Measurements from ENCODE around the gene HOXA7.

The HOXA7 gene

DNA sequence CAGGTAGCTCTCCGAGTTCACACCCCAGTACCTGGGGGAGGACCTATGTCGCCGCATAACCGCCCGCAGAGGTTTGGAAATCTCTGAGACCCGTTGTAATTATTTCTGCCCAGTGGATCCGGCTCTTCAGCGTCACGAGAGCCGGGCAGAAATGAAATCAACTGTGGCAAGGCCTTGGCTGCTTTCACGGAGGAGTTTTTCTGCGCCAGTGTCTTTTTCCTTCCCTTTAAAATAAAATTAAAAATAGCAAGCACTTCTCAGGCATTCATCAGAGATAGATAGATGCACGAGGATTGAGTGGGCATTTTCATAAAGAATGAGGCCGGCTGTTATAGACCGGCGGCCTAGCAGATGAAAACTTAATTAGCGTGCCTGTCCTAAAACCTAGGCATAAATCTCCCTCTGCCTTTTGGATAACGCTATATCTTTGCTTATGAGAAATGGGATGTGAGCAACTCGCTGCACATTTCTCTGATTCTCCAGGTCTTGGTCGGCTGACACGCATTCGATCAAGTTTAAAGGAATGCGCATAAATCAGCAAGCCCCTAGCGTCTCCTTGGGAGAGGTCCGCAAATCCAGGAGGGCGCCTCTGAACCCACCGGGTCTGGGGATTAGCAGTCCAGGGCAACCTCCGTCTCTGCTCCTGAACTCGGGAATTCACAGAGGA, 37.0 kb upstream of the HOXA7 start:
- DNase-seq = no peak

- no peak for DNase-seq
Observed at GRCh38 chr7:27192546-27193334, 36.3 kb upstream of the HOXA7 start.

DNA sequence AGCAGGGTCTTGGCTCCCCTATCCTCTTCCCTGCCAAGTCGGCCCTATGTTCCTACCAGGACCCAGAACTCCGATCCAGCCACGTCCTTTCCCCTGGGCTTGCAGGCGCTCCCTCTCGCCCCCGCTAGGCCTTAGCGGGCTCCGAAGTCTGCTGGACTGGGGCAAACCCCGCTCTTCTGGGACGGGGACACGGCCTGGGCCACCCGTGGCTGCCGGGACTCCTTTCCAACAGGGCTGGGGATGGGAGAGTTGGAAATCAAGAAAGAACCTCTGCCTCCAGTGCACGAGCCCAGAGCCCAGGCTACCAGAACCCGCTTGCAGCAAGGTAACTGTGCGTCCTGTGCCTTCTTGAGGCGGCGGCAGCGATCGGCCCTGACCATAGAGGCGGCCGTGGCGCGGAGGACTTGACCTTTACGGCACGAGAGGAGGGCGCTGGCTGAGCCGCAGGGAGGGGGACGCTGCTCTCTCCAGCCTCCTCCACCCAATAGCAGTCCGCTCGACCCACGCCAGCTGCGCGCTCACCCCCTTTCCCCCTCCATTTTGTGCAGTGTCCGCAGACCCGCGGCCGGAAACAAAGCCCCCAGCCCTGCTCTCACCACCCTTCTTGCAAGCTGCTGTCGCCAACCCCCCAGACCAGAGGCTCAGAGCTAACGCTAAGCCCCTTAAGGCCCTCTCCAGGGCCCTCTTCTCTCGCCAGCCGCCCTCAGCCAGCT, 35.5 kb upstream of the HOXA7 start:
- no peak for DNase-seq

DNA sequence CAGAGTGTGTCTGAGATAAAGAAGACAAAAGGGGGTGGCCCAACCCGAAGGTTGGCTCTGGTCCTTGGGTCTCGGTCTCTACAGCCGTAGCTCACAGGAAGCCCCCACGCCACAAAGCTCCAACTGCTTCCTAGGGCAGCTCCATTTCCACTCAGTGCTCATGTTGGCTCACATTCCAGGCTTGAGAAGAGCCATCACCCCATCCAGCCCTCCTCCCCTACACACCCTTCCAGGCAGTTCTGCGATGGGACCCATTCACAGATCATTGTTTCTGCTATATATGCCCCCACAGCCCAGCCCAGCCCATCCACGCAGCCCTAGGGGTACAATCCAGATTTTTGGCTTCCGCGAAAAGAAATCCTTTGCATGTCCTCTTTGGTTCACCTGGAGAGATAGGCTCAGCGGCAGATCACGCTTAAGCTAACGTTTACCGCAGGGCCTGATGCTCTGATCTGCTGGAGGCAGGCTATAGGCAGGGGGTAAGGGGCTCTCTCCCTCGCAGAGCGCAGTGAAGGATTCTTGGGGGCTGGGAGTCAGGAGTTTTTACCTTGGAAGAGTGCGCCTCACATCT, 34.8 kb upstream of the HOXA7 start:
- no peak for DNase-seq

- no peak for DNase-seq
Observed at GRCh38 chr7:27189997-27190748, 33.7 kb upstream of the HOXA7 start.

DNA sequence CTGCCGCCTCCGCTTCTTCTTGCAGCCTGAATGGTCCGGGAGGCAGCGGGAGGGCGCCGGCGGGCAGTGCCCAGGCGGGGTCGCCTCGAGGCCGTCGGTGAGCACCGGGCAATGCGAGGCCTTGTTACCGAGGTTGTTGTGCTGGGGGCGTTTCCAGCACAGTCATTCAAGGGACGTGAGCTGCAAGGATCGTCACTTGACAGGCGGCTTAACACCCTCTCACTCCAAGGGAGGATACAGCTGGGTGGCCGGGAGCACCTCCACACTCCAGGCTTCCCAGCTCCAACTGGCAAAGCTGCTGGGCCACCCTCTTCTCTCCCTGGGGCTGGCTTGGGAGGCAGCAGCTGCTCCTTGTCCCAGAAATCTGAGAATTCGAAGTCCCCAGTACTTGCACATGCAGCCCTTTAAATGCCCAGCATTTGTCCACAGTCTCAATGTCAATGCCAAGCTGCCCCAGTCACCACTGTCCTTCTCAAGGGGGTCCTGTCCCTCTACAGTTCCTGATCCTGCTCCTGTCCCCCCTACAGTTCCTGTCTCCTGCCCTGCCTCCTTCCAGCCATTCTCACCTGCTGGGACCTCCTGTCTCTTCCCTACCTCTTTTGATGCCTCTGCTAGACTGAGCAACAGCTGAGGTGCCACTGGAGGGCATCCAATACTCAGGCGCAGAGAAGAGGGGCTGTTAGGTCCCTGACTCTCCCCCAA, 33.0 kb upstream of the HOXA7 start:
- DNase-seq = no peak

- no peak for DNase-seq
Observed at GRCh38 chr7:27188386-27189294, 32.2 kb upstream of the HOXA7 start.

- no peak for DNase-seq
Observed at GRCh38 chr7:27187475-27188385, 31.3 kb upstream of the HOXA7 start.

- no peak for DNase-seq
Observed at GRCh38 chr7:27186668-27187474, 30.4 kb upstream of the HOXA7 start.

- no peak for DNase-seq
Observed at GRCh38 chr7:27185854-27186667, 29.6 kb upstream of the HOXA7 start.

DNA sequence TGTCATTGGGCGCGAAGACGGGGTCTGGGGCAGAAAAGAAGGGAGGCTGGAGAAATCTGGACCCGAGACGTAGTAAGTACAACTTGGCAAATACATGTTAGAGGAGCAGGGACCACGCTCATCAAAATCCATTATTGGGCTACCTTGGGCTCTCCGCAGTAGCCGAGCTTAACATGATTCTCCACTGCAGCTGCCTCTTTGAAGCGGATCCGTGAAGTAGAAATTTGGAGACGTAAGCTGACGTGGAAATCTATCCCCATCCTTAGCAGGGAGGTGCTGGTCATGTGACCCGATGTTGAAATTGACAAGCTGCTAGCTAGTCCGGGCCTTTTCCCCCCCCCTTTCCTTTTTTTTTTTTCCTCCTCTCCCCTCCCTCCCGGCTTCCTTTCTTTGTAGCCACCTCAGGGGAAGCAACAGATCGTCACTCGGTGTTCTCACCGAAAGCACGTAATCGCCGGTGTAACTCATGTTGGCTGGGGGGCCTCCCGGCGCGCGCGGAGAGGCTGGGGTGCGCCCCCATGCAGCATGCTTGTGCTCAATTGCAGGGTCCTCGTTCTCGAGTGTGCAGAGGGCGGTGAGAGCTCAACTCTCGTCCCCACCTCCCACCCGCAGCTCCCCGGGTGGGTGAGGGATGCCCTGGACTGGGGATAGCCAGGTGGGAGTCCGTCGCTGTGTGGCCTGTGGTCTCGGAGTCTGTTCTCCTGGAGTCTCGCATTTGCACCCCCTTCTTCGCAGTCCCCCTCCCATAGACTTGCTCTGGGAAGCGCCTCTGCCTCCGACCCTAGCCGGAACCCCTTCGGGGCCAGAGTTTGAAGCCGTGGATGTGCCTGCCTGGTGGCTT, 28.8 kb upstream of the HOXA7 start, which contains the start of gene HOXA11:
Gene HOXA11 (minus strand): TSS at position 220 of the 841 bp plus-strand sequence. CDS start 88 bp downstream, at position 132.
- DNase-seq = no peak

- DNase-seq = peak; percentile 35
Observed at GRCh38 chr7:27184337-27185012, 28.0 kb upstream of the HOXA7 start.

GRCh38 chr7:27183682-27184336, 27.3 kb upstream of the HOXA7 start:
- no peak for DNase-seq

- DNase-seq = no peak
Observed at GRCh38 chr7:27182861-27183681, 26.6 kb upstream of the HOXA7 start.
